H1 (cell line): ENCODE measurements around the gene STX18. TPM values are rescaled to one million over a fixed set of nuclear protein-coding genes. Genes with fewer than 3 reads are reported as not detected.

Experiments used
- CTCF ChIA-PET: fragments of 300-600 bp; sonication (Branson Sonifier 250); formaldehyde crosslinking; loops from one replicate; lab custom pipeline; 2021; ENCODE audit not compliant: partially characterized antibody; lab: Charles Lee
- POLR2A ChIA-PET: fragments of 300-600 bp; sonication (Branson Sonifier 250); formaldehyde crosslinking; loops from one replicate; lab custom pipeline; 2021; ENCODE audit warnings: inconsistent platforms; ENCODE audit not compliant: partially characterized antibody; lab: Charles Lee
- DNase-seq, 2 experiments: peaks; one replicate each; pipeline versions ENCODE4 v3.0.0 to v3.0.0-alpha.2; 2010 to 2022; ENCODE audit warnings: low spot score in 2 of 2, low read depth in 1 of 2, mixed read lengths in 1 of 2
- FAIRE-seq: peaks from 2 replicates; lab custom pipeline; 2011; peaks lifted over from hg19 to GRCh38; lab: Jason Lieb, UNC
- H2AFZ ChIP-seq: 2 replicates; pipeline ENCODE4 v1.8.1; 2012; ENCODE audit warnings: low read length, inconsistent platforms
- H2AK5ac ChIP-seq: 2 replicates; pipeline ENCODE4 v1.6.1; 2013; ENCODE audit warnings: low read depth, low read length
- H2BK120ac ChIP-seq: replicated peaks from 2 replicates; pipeline ENCODE3; 2013; ENCODE audit warnings: low read depth, low read length, inconsistent platforms
- H2BK12ac ChIP-seq: 2 replicates; pipeline ENCODE4 v1.6.1; 2013; ENCODE audit warnings: low read depth, low read length
- H2BK15ac ChIP-seq: 2 replicates; pipeline ENCODE4 v1.6.1; 2013; ENCODE audit warnings: low read length
- H2BK20ac ChIP-seq: 2 replicates; pipeline ENCODE4 v1.6.1; 2013; ENCODE audit warnings: low read length
- H2BK5ac ChIP-seq: 2 replicates; pipeline ENCODE4 v1.6.1; 2013; ENCODE audit warnings: low read depth, low read length
- H3K14ac ChIP-seq: 2 replicates; pipeline ENCODE4 v1.6.1; 2013; ENCODE audit warnings: inconsistent platforms; ENCODE audit not compliant: insufficient read length
- H3K18ac ChIP-seq: 2 replicates; pipeline ENCODE4 v1.6.1; 2013; ENCODE audit warnings: low read length; ENCODE audit errors: extremely low read depth
- H3K23ac ChIP-seq: 2 replicates; pipeline ENCODE4 v1.6.1; 2013; ENCODE audit warnings: inconsistent platforms; ENCODE audit not compliant: insufficient read length
- H3K23me2 ChIP-seq: 2 replicates; pipeline ENCODE4 v1.6.1; 2013; ENCODE audit warnings: low read depth, low read length
- H3K27ac ChIP-seq: 2 replicates; pipeline ENCODE4 v1.6.1; 2011; ENCODE audit warnings: low read depth, low read length, inconsistent platforms
- H3K27me3 ChIP-seq, 4 experiments: replicated peaks in 1 of 4; 1 replicate in 1 of 4; 2 replicates in 3 of 4; pipeline versions ENCODE4 v1.6.1 to v1.8.1; 2011 to 2013; ENCODE audit warnings: low read length in 3 of 4, mild to moderate bottlenecking in 3 of 4, inconsistent platforms in 2 of 4, mixed read lengths in 2 of 4, moderate library complexity in 1 of 4; ENCODE audit not compliant: control insufficient read depth in 3 of 4, insufficient read depth in 3 of 4; ENCODE audit errors: extremely low read depth in 1 of 4
- H3K36me3 ChIP-seq, 4 experiments: 2 replicates each; pipeline versions ENCODE4 v1.6.1 to v1.8.1; 2011 to 2013; ENCODE audit warnings: mild to moderate bottlenecking in 4 of 4, low read length in 3 of 4, moderate library complexity in 2 of 4, control low read depth in 1 of 4, inconsistent platforms in 1 of 4; ENCODE audit not compliant: insufficient read depth in 4 of 4, control insufficient read depth in 2 of 4
- H3K4ac ChIP-seq: replicated peaks from 2 replicates; pipeline ENCODE3; 2013; ENCODE audit warnings: low read length, low read depth, mixed read lengths, inconsistent platforms; ENCODE audit not compliant: insufficient read length
- H3K4me1 ChIP-seq, 4 experiments: replicated peaks in 1 of 4; 1 replicate in 1 of 4; 2 replicates in 3 of 4; pipeline versions ENCODE4 v1.6.1 to v1.8.1; 2011 to 2013; ENCODE audit warnings: low read length in 3 of 4, inconsistent platforms in 2 of 4, mixed read lengths in 1 of 4; ENCODE audit not compliant: insufficient read depth in 4 of 4, control insufficient read depth in 3 of 4
- H3K4me2 ChIP-seq, 2 experiments: 2 replicates each; pipeline versions ENCODE4 v1.6.1 to v1.8.1; 2011 to 2013; ENCODE audit warnings: low read depth in 2 of 2, low read length in 2 of 2, control low read depth in 1 of 2, inconsistent platforms in 1 of 2, mild to moderate bottlenecking in 1 of 2; ENCODE audit not compliant: insufficient read depth in 1 of 2
- H3K4me3 ChIP-seq, 4 experiments: fragments of 200-600, 300-600 bp in 1 of 4; sonication (generic), shearing (Covaris generic), sonication (Bioruptor Twin) in 1 of 4; 2 replicates each; pipeline versions ENCODE4 v1.5.1 to v1.8.1; 2011 to 2016; ENCODE audit warnings: low read length in 4 of 4, low read depth in 3 of 4, control low read depth in 2 of 4, inconsistent platforms in 2 of 4, mild to moderate bottlenecking in 2 of 4, mixed read lengths in 1 of 4, moderate library complexity in 1 of 4; ENCODE audit not compliant: insufficient read depth in 2 of 4; ENCODE audit errors: extremely low read depth in 1 of 4
- H3K56ac ChIP-seq: replicated peaks from 2 replicates; pipeline ENCODE3; 2013; ENCODE audit warnings: low read depth, mild to moderate bottlenecking, mixed read lengths, low read length, inconsistent platforms; ENCODE audit not compliant: insufficient read length
- H3K79me1 ChIP-seq: 2 replicates; pipeline ENCODE4 v1.6.1; 2013; ENCODE audit warnings: low read depth, low read length, control low read depth
- H3K79me2 ChIP-seq, 2 experiments: 2 replicates each; pipeline versions ENCODE4 v1.6.1 to v1.8.1; 2012 to 2013; ENCODE audit warnings: low read length in 2 of 2, mild to moderate bottlenecking in 2 of 2, inconsistent platforms in 1 of 2; ENCODE audit not compliant: insufficient read depth in 2 of 2, control insufficient read depth in 1 of 2
- H3K9ac ChIP-seq, 4 experiments: replicated peaks in 1 of 4; 1 replicate in 1 of 4; 2 replicates in 3 of 4; pipeline versions ENCODE4 v1.6.1 to v1.8.1; 2011 to 2013; ENCODE audit warnings: low read depth in 3 of 4, low read length in 3 of 4, control low read depth in 2 of 4, mild to moderate bottlenecking in 2 of 4, moderate library complexity in 2 of 4, inconsistent platforms in 1 of 4; ENCODE audit errors: extremely low read depth in 1 of 4
- H3K9me3 ChIP-seq, 2 experiments: 2 replicates each; pipeline versions ENCODE4 v1.6.1 to v1.8.1; 2012 to 2013; ENCODE audit warnings: mild to moderate bottlenecking in 2 of 2, moderate library complexity in 2 of 2, control low read depth in 1 of 2, inconsistent platforms in 1 of 2, low read depth in 1 of 2, low read length in 1 of 2, mixed read lengths in 1 of 2; ENCODE audit not compliant: insufficient read depth in 2 of 2
- H4K20me1 ChIP-seq, 2 experiments: replicated peaks in 1 of 2; 2 replicates each; pipeline versions ENCODE3 to v1.8.1; 2011 to 2013; ENCODE audit warnings: inconsistent platforms in 2 of 2, low read length in 2 of 2, mild to moderate bottlenecking in 1 of 2; ENCODE audit not compliant: insufficient read depth in 2 of 2, control insufficient read depth in 1 of 2
- H4K5ac ChIP-seq: 2 replicates; pipeline ENCODE4 v1.6.1; 2013; ENCODE audit warnings: low read length, low read depth, mixed read lengths, inconsistent platforms; ENCODE audit not compliant: insufficient read length
- H4K8ac ChIP-seq: 2 replicates; pipeline ENCODE4 v1.8.0; 2013; ENCODE audit warnings: mild to moderate bottlenecking, moderate library complexity, low read length, inconsistent platforms; ENCODE audit not compliant: insufficient read depth; ENCODE audit errors: extremely low read depth
- H4K91ac ChIP-seq: replicated peaks from 2 replicates; pipeline ENCODE3; 2013; ENCODE audit warnings: low read length, mixed read lengths, inconsistent platforms; ENCODE audit not compliant: insufficient read length
- ASH2L ChIP-seq: fragments of 200-600, 300-600 bp; sonication (generic); IDR thresholded peaks from one replicate; pipeline ENCODE4 v1.7.1; 2017; ENCODE audit warnings: low read length
- BACH1 ChIP-seq: IDR thresholded peaks from 2 replicates; pipeline ENCODE4 v1.6.1; 2012; ENCODE audit warnings: low read length, improper control_type of control experiment
- BRCA1 ChIP-seq: IDR thresholded peaks from 2 replicates; pipeline ENCODE4 v1.6.1; 2012; ENCODE audit warnings: low read depth, low read length, improper control_type of control experiment
- CBX8 ChIP-seq: fragments of 300-800, 300-1000 bp; sonication (generic); IDR thresholded peaks from 2 replicates; pipeline ENCODE4 v1.7.1; 2016; ENCODE audit warnings: low read depth, low read length, borderline replicate concordance
- CREB1 ChIP-seq: IDR thresholded peaks from 2 replicates; pipeline ENCODE4 v1.6.1; 2012; ENCODE audit warnings: inconsistent platforms
- FOSL1 ChIP-seq: IDR thresholded peaks from 2 replicates; pipeline ENCODE4 v1.6.1; 2011; ENCODE audit warnings: mild to moderate bottlenecking, low read depth, low read length, moderate library complexity; ENCODE audit not compliant: insufficient read depth
- GABPA ChIP-seq: IDR thresholded peaks from 2 replicates; pipeline ENCODE4 v1.6.1; 2011; ENCODE audit warnings: mild to moderate bottlenecking, low read length, moderate library complexity, borderline replicate concordance; ENCODE audit not compliant: insufficient read depth
- KDM5A ChIP-seq: fragments of 200-600 bp; IDR thresholded peaks from 2 replicates; pipeline ENCODE4 v1.7.1; 2012; ENCODE audit warnings: mild to moderate bottlenecking, low read length, inconsistent platforms, mixed read lengths
- SP4 ChIP-seq: IDR thresholded peaks from 2 replicates; pipeline ENCODE4 v1.6.1; 2012; ENCODE audit warnings: low read length, inconsistent platforms
- TAF1 ChIP-seq: IDR thresholded peaks from 2 replicates; pipeline ENCODE4 v1.6.1; 2011; ENCODE audit warnings: mild to moderate bottlenecking, low read depth, low read length
- WGBS, 2 experiments: shearing (Covaris generic) in 1 of 2; methylation state at CpG; one replicate each; pipeline versions ENCODE4 v1.1.6 to v1.1.7; 2013 to 2015; ENCODE audit warnings: low lambda C conversion rate in 2 of 2, mixed read lengths in 2 of 2, inconsistent platforms in 1 of 2, low coverage in 1 of 2, missing lambda C conversion rate in 1 of 2; ENCODE audit not compliant: insufficient replicate concordance in 2 of 2, insufficient coverage in 1 of 2, insufficient read length in 1 of 2; ENCODE audit errors: extremely low coverage in 1 of 2, missing lambda C conversion rate in 1 of 2; 5-methylcytosine and 5-hydroxymethylcytosine counted together
- polyA plus RNA-seq, 7 experiments: library from polyadenylated mRNA; depleted of rRNA in 3 of 7; stranded (reverse) in 5 of 7; unstranded in 2 of 7; fragments of >200 nt in 5 of 7; fragments of 200-250 nt in 2 of 7; gene quantifications; 1 replicate in 5 of 7; 2 replicates in 1 of 7; 4 replicates in 1 of 7; pipeline versions ENCODE4 v1.2.1 to v1.2.3, GENCODE V29; 2011 to 2013; ENCODE audit warnings: missing spikeins in 2 of 7, mixed read lengths in 2 of 7
- total RNA-seq: library from RNA; stranded (reverse); fragmentation: NEBNext Ultra II Directional; extraction: Animal tissue kit (Norgen Biotek cat#: 25700); gene quantifications from 2 replicates; pipeline ENCODE4 v1.2.1, GENCODE V29; 2021
- TF ChIP-seq, protein P1 (sequence below), 3 experiments: IDR thresholded peaks; 1 replicate in 2 of 3; 2 replicates in 1 of 3; pipeline versions ENCODE4 v1.5.1 to v1.6.1; 2011; ENCODE audit warnings: low read length in 3 of 3, mild to moderate bottlenecking in 3 of 3, inconsistent platforms in 2 of 3, low read depth in 1 of 3, moderate library complexity in 1 of 3; ENCODE audit not compliant: insufficient read depth in 1 of 3; ENCODE audit errors: control extremely low read depth in 1 of 3

STX18 gene
- total and polyA plus RNA-seq, 2 of the 8 experiments (the other 6 are each of a cell fraction or from before 2014, with no cell fraction given) = 14.6 to 18.3 TPM

DNA sequence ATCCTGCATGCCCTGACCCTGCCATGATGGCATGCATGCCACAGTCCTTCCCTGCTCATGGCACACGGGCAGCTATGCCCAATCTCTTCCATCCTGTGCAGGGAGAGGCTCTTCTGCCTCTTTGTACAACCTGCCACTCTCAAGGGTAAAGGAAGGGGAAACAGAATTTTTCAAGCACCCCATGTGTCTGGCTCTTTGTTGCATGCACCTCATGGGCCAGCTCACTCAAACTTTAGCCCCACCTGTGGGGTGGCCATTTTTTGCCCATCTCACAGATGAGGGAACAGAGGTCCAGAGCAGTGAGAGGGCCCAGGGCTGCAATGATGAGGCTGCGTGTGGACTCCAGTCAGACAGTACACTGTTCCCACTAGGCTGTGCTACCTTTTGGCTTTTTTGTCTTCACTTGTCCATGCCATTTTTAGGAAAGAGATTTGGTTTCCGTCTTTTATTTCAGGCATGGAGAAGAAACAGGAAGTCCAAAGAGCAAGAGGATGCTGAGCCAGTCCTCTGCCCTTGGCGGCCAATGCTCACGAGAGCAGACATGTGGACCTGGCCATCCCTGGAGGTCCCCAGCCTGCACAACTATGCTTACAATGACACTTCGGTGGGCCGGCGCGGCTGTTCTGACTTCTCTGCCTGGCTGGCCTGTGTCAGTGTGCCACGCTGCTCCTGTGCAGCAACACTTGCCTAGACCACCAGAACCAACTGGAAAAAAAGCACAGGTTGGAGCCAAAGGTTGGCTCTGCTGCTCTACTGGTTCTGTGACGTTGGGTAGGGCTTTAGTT is 109.3 kb downstream of the STX18 start:
- H4K8ac ChIP-seq = peak overlapping the region; percentile 0; the same call in 1 of the 2 replicates
- H3K4me2 ChIP-seq = no peak overlapping the region
- no peak overlapping the region for H4K5ac ChIP-seq
- no peaks in the 10 kb centered on the region for H3K36me3 ChIP-seq
- no peak overlapping the region for H3K14ac ChIP-seq
- WGBS, 2 experiments = 97% methylated on average over 11 of the region's 11 CpGs; no CpG with 5 or more reads in 1 of the 2 experiments
- no peak overlapping the region for H2BK120ac ChIP-seq
- H2BK20ac ChIP-seq = no peak overlapping the region
- no peak overlapping the region for H3K56ac ChIP-seq
- no peak overlapping the region for H3K23ac ChIP-seq
- no peaks in the 10 kb centered on the region for H3K9me3 ChIP-seq
- no peaks in the 10 kb centered on the region for H3K79me2 ChIP-seq
- no peak overlapping the region for H2AK5ac ChIP-seq
- ChIA-PET CTCF (interaction anchor here (0.9 to 3.8 kb wide), 11 partner anchors 9 to 176 kb away, joined by 3 to 25 read pairs (median 5); no protein-coding TSS in a partner anchor), POLR2A (no interaction called here)
- no peak overlapping the region for H2BK12ac ChIP-seq
- H3K9ac ChIP-seq = no peak overlapping the region
- no peaks in the 10 kb centered on the region for H4K20me1 ChIP-seq
- H3K79me1 ChIP-seq = no peaks in the 10 kb centered on the region
- no peak overlapping the region for H4K91ac ChIP-seq
- no peak for FAIRE-seq
- no peak overlapping the region for H2AFZ ChIP-seq
- no peaks in the 10 kb centered on the region; the same call in 1 of the 2 replicates for H3K23me2 ChIP-seq
- H3K4ac ChIP-seq = no peak overlapping the region
- no peak overlapping the region for H2BK15ac ChIP-seq
- H3K4me3 ChIP-seq = no peak overlapping the region
- H2BK5ac ChIP-seq = no peak overlapping the region
- no peak overlapping the region for H3K18ac ChIP-seq
- no peaks in the 10 kb centered on the region for H3K27me3 ChIP-seq
- no peak for DNase-seq
- no peak overlapping the region for H3K27ac ChIP-seq
- H3K4me1 ChIP-seq = peaks cover 5 to 10% (median 7%) of the 10 kb centered on the region in 4 experiments; a peak in 6 of 7 replicates
- TF ChIP-seq GABPA = no peak
- no peak for TF ChIP-seq CREB1
- TF ChIP-seq CBX8 = no peak
- no peak for TF ChIP-seq BRCA1
- TF ChIP-seq, protein P1, sequence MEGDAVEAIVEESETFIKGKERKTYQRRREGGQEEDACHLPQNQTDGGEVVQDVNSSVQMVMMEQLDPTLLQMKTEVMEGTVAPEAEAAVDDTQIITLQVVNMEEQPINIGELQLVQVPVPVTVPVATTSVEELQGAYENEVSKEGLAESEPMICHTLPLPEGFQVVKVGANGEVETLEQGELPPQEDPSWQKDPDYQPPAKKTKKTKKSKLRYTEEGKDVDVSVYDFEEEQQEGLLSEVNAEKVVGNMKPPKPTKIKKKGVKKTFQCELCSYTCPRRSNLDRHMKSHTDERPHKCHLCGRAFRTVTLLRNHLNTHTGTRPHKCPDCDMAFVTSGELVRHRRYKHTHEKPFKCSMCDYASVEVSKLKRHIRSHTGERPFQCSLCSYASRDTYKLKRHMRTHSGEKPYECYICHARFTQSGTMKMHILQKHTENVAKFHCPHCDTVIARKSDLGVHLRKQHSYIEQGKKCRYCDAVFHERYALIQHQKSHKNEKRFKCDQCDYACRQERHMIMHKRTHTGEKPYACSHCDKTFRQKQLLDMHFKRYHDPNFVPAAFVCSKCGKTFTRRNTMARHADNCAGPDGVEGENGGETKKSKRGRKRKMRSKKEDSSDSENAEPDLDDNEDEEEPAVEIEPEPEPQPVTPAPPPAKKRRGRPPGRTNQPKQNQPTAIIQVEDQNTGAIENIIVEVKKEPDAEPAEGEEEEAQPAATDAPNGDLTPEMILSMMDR (IDR thresholded peaks at IDR 0.05; ENCODE audit: control extremely low read depth in 1 of 3, insufficient read depth in 1 of 3, low read depth in 1 of 3, low read length in 3 of 3) = no peak
- TF ChIP-seq KDM5A = no peak
- no peak for TF ChIP-seq FOSL1
- TF ChIP-seq TAF1 = no peak
- no peak for TF ChIP-seq BACH1
- no peak for TF ChIP-seq ASH2L
- TF ChIP-seq SP4 = no peak
